ENCODE results near the gene SORCS2.

DNA sequence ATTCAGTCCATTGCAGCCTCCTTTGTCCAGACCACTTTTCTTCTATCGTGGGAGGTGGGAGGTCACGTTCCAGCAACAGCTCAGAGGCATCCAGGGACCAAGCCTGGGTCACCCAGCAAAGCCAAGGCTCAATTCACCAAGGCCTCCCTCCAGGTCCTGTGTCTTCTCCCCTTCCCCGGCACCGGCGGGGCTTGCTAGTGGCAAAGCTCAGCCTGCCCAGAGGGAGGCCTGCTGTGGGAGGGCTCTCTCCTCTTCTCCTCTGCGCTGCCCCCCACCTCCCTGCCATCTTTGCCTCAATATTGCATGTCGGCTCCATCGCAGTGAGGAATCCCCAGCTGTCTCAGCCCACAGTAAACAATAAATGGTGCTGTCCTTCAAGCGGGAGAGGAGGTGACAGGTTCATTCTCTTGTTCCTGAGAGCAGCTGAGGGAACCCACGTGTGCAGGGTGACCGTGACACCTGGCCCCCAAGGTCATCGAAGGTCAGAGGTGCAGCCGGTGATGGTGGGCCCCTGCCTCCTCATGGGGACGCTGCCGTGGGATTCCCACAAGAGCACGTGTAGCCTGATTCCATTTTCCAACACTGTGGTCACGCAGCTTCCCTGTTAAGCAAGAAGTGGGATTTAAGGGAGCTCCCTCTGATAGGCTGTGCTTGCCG, 353.9 kb downstream of the SORCS2 start:
- TF ChIP-seq, protein P1, sequence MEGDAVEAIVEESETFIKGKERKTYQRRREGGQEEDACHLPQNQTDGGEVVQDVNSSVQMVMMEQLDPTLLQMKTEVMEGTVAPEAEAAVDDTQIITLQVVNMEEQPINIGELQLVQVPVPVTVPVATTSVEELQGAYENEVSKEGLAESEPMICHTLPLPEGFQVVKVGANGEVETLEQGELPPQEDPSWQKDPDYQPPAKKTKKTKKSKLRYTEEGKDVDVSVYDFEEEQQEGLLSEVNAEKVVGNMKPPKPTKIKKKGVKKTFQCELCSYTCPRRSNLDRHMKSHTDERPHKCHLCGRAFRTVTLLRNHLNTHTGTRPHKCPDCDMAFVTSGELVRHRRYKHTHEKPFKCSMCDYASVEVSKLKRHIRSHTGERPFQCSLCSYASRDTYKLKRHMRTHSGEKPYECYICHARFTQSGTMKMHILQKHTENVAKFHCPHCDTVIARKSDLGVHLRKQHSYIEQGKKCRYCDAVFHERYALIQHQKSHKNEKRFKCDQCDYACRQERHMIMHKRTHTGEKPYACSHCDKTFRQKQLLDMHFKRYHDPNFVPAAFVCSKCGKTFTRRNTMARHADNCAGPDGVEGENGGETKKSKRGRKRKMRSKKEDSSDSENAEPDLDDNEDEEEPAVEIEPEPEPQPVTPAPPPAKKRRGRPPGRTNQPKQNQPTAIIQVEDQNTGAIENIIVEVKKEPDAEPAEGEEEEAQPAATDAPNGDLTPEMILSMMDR (IDR thresholded peaks at IDR 0.05 in 4 of 5, conservative IDR thresholded peaks at IDR 0.05 in 1 of 5) = no peak
- TF ChIP-seq POLR2A (IDR thresholded peaks at IDR 0.05) = no peak

Data from gastrocnemius medialis (tissue), 4 donors.